Measurements from ENCODE around the gene EIF4A3.

- TF ChIP-seq CTCF (conservative IDR thresholded peaks at IDR 0.05; ENCODE audit: low read depth, low read length) = no peak
- TF ChIP-seq EZH2 (IDR thresholded peaks at IDR 0.05; ENCODE audit: borderline replicate concordance, low read depth, low read length, poor library complexity, severe bottlenecking) = no peak
These were observed 62.2 kb downstream of the EIF4A3 start for GRCh38 chr17:80084773-80085172.
